IMR-90 (cell line): ENCODE measurements around the gene S1PR5. TPM values are rescaled to one million over a fixed set of nuclear protein-coding genes. Genes with fewer than 3 reads are reported as not detected.

Experiments
- ATAC-seq: fragments of 200-7000 bp; cut with Tn5 transposase; 2 replicates; pipeline ENCODE4 v1.9.1; 2020; ENCODE audit warnings: low read depth, mild to moderate bottlenecking, moderate library complexity
- BruUV-seq: library from RNA; stranded (reverse); fragments of 400-500 nt; replicated peaks from 2 replicates; lab custom pipeline; 2021; lab: Mats Ljungman, UMichigan
- CTCF ChIA-PET: fragments of 300-600 bp; formaldehyde crosslinking; extraction: SDS; loops from one replicate; lab custom pipeline; 2021; ENCODE audit warnings: antibody characterized with exemption; lab: Yijun Ruan, JAX
- POLR2A ChIA-PET: fragments of 300-600 bp; sonication (Branson Sonifier 250); formaldehyde crosslinking; loops from one replicate; lab custom pipeline; 2022; ENCODE audit warnings: antibody characterized with exemption; ENCODE audit not compliant: unreplicated experiment; lab: Charles Lee
- DNase-seq: peaks from one replicate; pipeline ENCODE4 v3.0.0; 2013
- H2AFZ ChIP-seq: replicated peaks from 2 replicates; pipeline ENCODE3; 2013; ENCODE audit warnings: low read length, mild to moderate bottlenecking; ENCODE audit not compliant: poor library complexity
- H2AK5ac ChIP-seq: 2 replicates; pipeline ENCODE4 v1.6.1; 2013; ENCODE audit warnings: low read depth, low read length, inconsistent platforms
- H2AK9ac ChIP-seq: replicated peaks from 2 replicates; pipeline ENCODE3; 2013; ENCODE audit warnings: mild to moderate bottlenecking, low read depth, low read length, moderate library complexity; ENCODE audit not compliant: poor library complexity
- H2BK120ac ChIP-seq: 2 replicates; pipeline ENCODE4 v1.6.1; 2013; ENCODE audit warnings: low read depth, low read length, inconsistent platforms
- H2BK15ac ChIP-seq: 3 replicates; pipeline ENCODE4 v1.6.1; 2013; ENCODE audit warnings: low read depth, low read length, inconsistent platforms
- H2BK20ac ChIP-seq: 2 replicates; pipeline ENCODE4 v1.6.1; 2013; ENCODE audit warnings: low read depth, mild to moderate bottlenecking, inconsistent platforms, low read length, moderate library complexity
- H2BK5ac ChIP-seq: 2 replicates; pipeline ENCODE4 v1.6.1; 2013; ENCODE audit warnings: mild to moderate bottlenecking, low read depth, low read length, inconsistent platforms; ENCODE audit not compliant: poor library complexity, severe bottlenecking
- H3K14ac ChIP-seq: replicated peaks from 2 replicates; pipeline ENCODE4 v1.6.1; 2013; ENCODE audit warnings: low read depth, low read length, inconsistent platforms
- H3K18ac ChIP-seq: 2 replicates; pipeline ENCODE4 v1.6.1; 2013; ENCODE audit warnings: low read depth, low read length, control low read depth
- H3K23ac ChIP-seq: 2 replicates; pipeline ENCODE4 v1.6.1; 2013; ENCODE audit warnings: low read depth, low read length, inconsistent platforms
- H3K27ac ChIP-seq: 2 replicates; pipeline ENCODE4 v1.5.1; 2013; ENCODE audit warnings: mild to moderate bottlenecking, control low read depth, low read length; ENCODE audit not compliant: insufficient read depth
- H3K27me3 ChIP-seq: 2 replicates; pipeline ENCODE4 v1.6.1; 2013; ENCODE audit warnings: low read length; ENCODE audit not compliant: control insufficient read depth, insufficient read depth
- H3K36me3 ChIP-seq: 2 replicates; pipeline ENCODE4 v1.6.1; 2013; ENCODE audit warnings: low read length, mixed read lengths; ENCODE audit not compliant: control insufficient read depth, insufficient read depth
- H3K4ac ChIP-seq: 2 replicates; pipeline ENCODE4 v1.6.1; 2013; ENCODE audit warnings: low read depth, low read length, inconsistent platforms
- H3K4me1 ChIP-seq: 2 replicates; pipeline ENCODE4 v1.6.1; 2013; ENCODE audit warnings: low read length, mixed read lengths; ENCODE audit not compliant: control insufficient read depth, insufficient read depth
- H3K4me2 ChIP-seq: 2 replicates; pipeline ENCODE4 v1.6.1; 2013; ENCODE audit warnings: low read depth, mild to moderate bottlenecking, control low read depth, low read length, moderate library complexity
- H3K4me3 ChIP-seq: 2 replicates; pipeline ENCODE4 v1.5.1; 2013; ENCODE audit warnings: low read depth, mild to moderate bottlenecking, control low read depth, low read length, moderate library complexity; ENCODE audit not compliant: insufficient read depth
- H3K56ac ChIP-seq: 2 replicates; pipeline ENCODE4 v1.6.1; 2013; ENCODE audit warnings: low read length, inconsistent platforms; ENCODE audit not compliant: insufficient read depth; ENCODE audit errors: extremely low read depth
- H3K79me1 ChIP-seq, 2 experiments: 2 replicates each; pipeline ENCODE4 v1.6.1; 2013; ENCODE audit warnings: low read length in 2 of 2, inconsistent platforms in 1 of 2, low read depth in 1 of 2
- H3K9ac ChIP-seq: 2 replicates; pipeline ENCODE4 v1.6.1; 2013; ENCODE audit warnings: low read depth, low read length, control low read depth
- H3K9me1 ChIP-seq: 2 replicates; pipeline ENCODE4 v1.6.1; 2013; ENCODE audit warnings: low read length, inconsistent platforms; ENCODE audit not compliant: insufficient read depth
- H3K9me3 ChIP-seq: 2 replicates; pipeline ENCODE4 v1.6.1; 2013; ENCODE audit warnings: low read length; ENCODE audit not compliant: control insufficient read depth, insufficient read depth
- H4K20me1 ChIP-seq: 2 replicates; pipeline ENCODE4 v1.6.1; 2013; ENCODE audit warnings: low read length, inconsistent platforms; ENCODE audit not compliant: insufficient read depth
- H4K5ac ChIP-seq: 2 replicates; pipeline ENCODE4 v1.6.1; 2013; ENCODE audit warnings: mild to moderate bottlenecking, low read depth, low read length, control low read depth
- H4K8ac ChIP-seq, 2 experiments: 2 replicates each; pipeline ENCODE4 v1.6.1; 2013; ENCODE audit warnings: low read depth in 2 of 2, low read length in 2 of 2, control low read depth in 1 of 2, inconsistent platforms in 1 of 2
- H4K91ac ChIP-seq: 2 replicates; pipeline ENCODE4 v1.6.1; 2013; ENCODE audit warnings: low read depth, low read length, inconsistent platforms; ENCODE audit not compliant: insufficient read depth
- BHLHE40 ChIP-seq: fragments of 150-350 bp; IDR thresholded peaks from 2 replicates; pipeline ENCODE4 v1.6.1; 2016; ENCODE audit warnings: mild to moderate bottlenecking, low read depth, low read length
- CEBPB ChIP-seq: IDR thresholded peaks from 2 replicates; pipeline ENCODE4 v1.6.1; 2012; ENCODE audit warnings: low read depth, low read length, improper control_type of control experiment
- CHD1 ChIP-seq: IDR thresholded peaks from 2 replicates; pipeline ENCODE4 v1.6.1; 2012; ENCODE audit warnings: low read depth, low read length, improper control_type of control experiment
- CTCF ChIP-seq: conservative IDR thresholded peaks from 2 replicates; pipeline ENCODE4 v1.5.1; 2012; ENCODE audit warnings: mild to moderate bottlenecking, low read depth, low read length, improper control_type of control experiment
- FOS ChIP-seq: fragments of 150-350 bp; IDR thresholded peaks from 2 replicates; pipeline ENCODE4 v1.6.1; 2016; ENCODE audit warnings: low read depth, low read length
- MAFK ChIP-seq: IDR thresholded peaks from 2 replicates; pipeline ENCODE4 v1.6.1; 2012; ENCODE audit warnings: low read depth, low read length, improper control_type of control experiment
- MAZ ChIP-seq: IDR thresholded peaks from 2 replicates; pipeline ENCODE4 v1.6.1; 2012; ENCODE audit warnings: low read depth, mild to moderate bottlenecking, low read length, improper control_type of control experiment, moderate library complexity, borderline replicate concordance
- MXI1 ChIP-seq: IDR thresholded peaks from 2 replicates; pipeline ENCODE4 v1.6.1; 2012; ENCODE audit warnings: low read depth, mild to moderate bottlenecking, low read length, moderate library complexity, borderline replicate concordance
- NFE2L2 ChIP-seq: fragments of 150-350 bp; IDR thresholded peaks from 2 replicates; pipeline ENCODE4 v1.6.1; 2016; ENCODE audit warnings: low read depth, mild to moderate bottlenecking, low read length
- POLR2A ChIP-seq: IDR thresholded peaks from 2 replicates; pipeline ENCODE4 v1.6.1; 2012; ENCODE audit warnings: mild to moderate bottlenecking, low read depth, low read length
- RAD21 ChIP-seq: IDR thresholded peaks from 2 replicates; pipeline ENCODE4 v1.6.1; 2012; ENCODE audit warnings: low read length, improper control_type of control experiment
- RFX5 ChIP-seq: IDR thresholded peaks from 2 replicates; pipeline ENCODE4 v1.8.0; 2012; ENCODE audit warnings: low read depth, mild to moderate bottlenecking, low read length, moderate library complexity
- SMC3 ChIP-seq: fragments of 150-350 bp; IDR thresholded peaks from 2 replicates; pipeline ENCODE4 v1.6.1; 2016; ENCODE audit warnings: low read depth, mild to moderate bottlenecking, antibody characterized with exemption, low read length, moderate library complexity
- WGBS, 2 experiments: methylation state at CpG; one replicate each; pipeline versions ENCODE4 v1.1.5 to v1.1.7; 2013; ENCODE audit warnings: missing lambda C conversion rate in 2 of 2; ENCODE audit not compliant: insufficient read length in 1 of 2; ENCODE audit errors: extremely low coverage in 2 of 2; 5-methylcytosine and 5-hydroxymethylcytosine counted together
- dilution Hi-C: fragments of 300-500 bp; cut with HindIII; formaldehyde crosslinking; loops from one replicate; pipeline ENCODE4 v1.14.3; 2018; ENCODE audit warnings: low sequenced_read_pairs; ENCODE audit not compliant: unreplicated experiment
- in situ Hi-C: fragments of 300-500 bp; cut with MboI; formaldehyde crosslinking; loops from 3 replicates; pipeline ENCODE4 v1.14.3; 2019; ENCODE audit warnings: low sequenced_read_pairs, inconsistent platforms, mixed read lengths
- intact Hi-C: fragments of 100-400 bp; cut with micrococcal nuclease; formaldehyde crosslinking; loops from 2 replicates; pipeline ENCODE4 v1.10.0; 2022
- polyA plus RNA-seq, 3 experiments: library from polyadenylated mRNA; depleted of rRNA; stranded (reverse); fragments of >200 nt; gene quantifications; 2 replicates each; pipeline ENCODE4 v1.2.3, GENCODE V29; 2012; ENCODE audit warnings: low replicate concordance in 1 of 3
- total RNA-seq: library from RNA; depleted of rRNA; stranded (reverse); fragments of >200 nt; gene quantifications from 2 replicates; pipeline ENCODE4 v1.2.3, GENCODE V29; 2012
- TF ChIP-seq, protein P1 (sequence below): fragments of 150-350 bp; IDR thresholded peaks from 2 replicates; pipeline ENCODE4 v1.6.1; 2016; ENCODE audit warnings: low read depth, mild to moderate bottlenecking, low read length, moderate library complexity, borderline replicate concordance

S1PR5 gene
- total and polyA plus RNA-seq, 2 of the 4 experiments (the other 2 are of a cell fraction) = 0.36 to 0.55 TPM

GRCh38 chr19:10566658-10567410 lies 49.6 kb upstream of the S1PR5 start:
- DNase-seq (no peak), ATAC-seq (no peak)
- peak overlapping the region; percentile 33 for H3K4me2 ChIP-seq
- H4K20me1 ChIP-seq = no peaks in the 10 kb centered on the region
- H4K5ac ChIP-seq = peak overlapping the region; percentile 28; the same call in 1 of the 2 replicates
- dilution Hi-C loops = no loop called here
- no peak overlapping the region for H2BK15ac ChIP-seq
- H3K56ac ChIP-seq = no peak overlapping the region
- peak overlapping the region; percentile 60 for H3K9ac ChIP-seq
- peak overlapping the region; percentile 86 for H2AK9ac ChIP-seq
- H2AK5ac ChIP-seq = peak overlapping the region; percentile 72
- BruUV-seq = no TSS peak
- no peak overlapping the region; the same call in 1 of the 2 replicates for H3K23ac ChIP-seq
- peaks cover 2% of the 10 kb centered on the region for H3K4me1 ChIP-seq
- POLR2A ChIA-PET = interaction anchor here (0.5 to 0.7 kb wide), 3 partner anchors 233 to 609 kb away, joined by 3 to 5 read pairs (median 3); no protein-coding TSS in a partner anchor
- 91% methylated on average over 10 of the region's 19 CpGs; no CpG with 5 or more reads in 1 of the 2 experiments for whole genome bisulfite sequencing, 2 experiments
- H2BK20ac ChIP-seq = no peak overlapping the region
- no peak overlapping the region for H3K4me3 ChIP-seq
- no peak overlapping the region for H3K18ac ChIP-seq
- H4K8ac ChIP-seq = peak overlapping the region in 1 of 2 experiments; percentile 81; a peak in 2 of 4 replicates
- peak overlapping the region; percentile 65 for H2AFZ ChIP-seq
- H3K36me3 ChIP-seq = peaks cover 2% of the 10 kb centered on the region; the same call in 1 of the 2 replicates
- H3K9me1 ChIP-seq = 0 out of 2 replicates have a peak, but pooled peaks cover 4% of the 10 kb centered on the region
- in situ Hi-C loops = no loop called here
- peak overlapping the region; percentile 59 for H2BK5ac ChIP-seq
- H3K4ac ChIP-seq = peak overlapping the region; percentile 63
- H3K27ac ChIP-seq = 0 out of 2 replicates have a peak overlapping the region, but pooled peaks have one; percentile 45
- H3K9me3 ChIP-seq = no peaks in the 10 kb centered on the region
- H2BK120ac ChIP-seq = no peak overlapping the region
- peak overlapping the region; percentile 53; the same call in 1 of the 2 replicates for H4K91ac ChIP-seq
- CTCF ChIA-PET = no interaction called here
- H3K79me1 ChIP-seq = peaks cover 26 to 48% of the 10 kb centered on the region in 2 experiments
- no peak for TF ChIP-seq RAD21
- TF ChIP-seq SMC3 = no peak
- TF ChIP-seq, protein P1, sequence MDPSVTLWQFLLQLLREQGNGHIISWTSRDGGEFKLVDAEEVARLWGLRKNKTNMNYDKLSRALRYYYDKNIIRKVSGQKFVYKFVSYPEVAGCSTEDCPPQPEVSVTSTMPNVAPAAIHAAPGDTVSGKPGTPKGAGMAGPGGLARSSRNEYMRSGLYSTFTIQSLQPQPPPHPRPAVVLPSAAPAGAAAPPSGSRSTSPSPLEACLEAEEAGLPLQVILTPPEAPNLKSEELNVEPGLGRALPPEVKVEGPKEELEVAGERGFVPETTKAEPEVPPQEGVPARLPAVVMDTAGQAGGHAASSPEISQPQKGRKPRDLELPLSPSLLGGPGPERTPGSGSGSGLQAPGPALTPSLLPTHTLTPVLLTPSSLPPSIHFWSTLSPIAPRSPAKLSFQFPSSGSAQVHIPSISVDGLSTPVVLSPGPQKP = no peak
- TF ChIP-seq CEBPB = no peak
- TF ChIP-seq CTCF = no peak
- no peak for TF ChIP-seq BHLHE40
- TF ChIP-seq MXI1 = no peak
- TF ChIP-seq CHD1 = no peak
- TF ChIP-seq MAZ = no peak
- TF ChIP-seq POLR2A = no peak
- TF ChIP-seq RFX5 = no peak
- no peak for TF ChIP-seq MAFK
- TF ChIP-seq FOS = no peak
- no peak for TF ChIP-seq NFE2L2
- H3K14ac ChIP-seq = no peak overlapping the region; the same call in 1 of the 2 replicates
- no peaks in the 10 kb centered on the region for H3K27me3 ChIP-seq
- intact Hi-C loops = loop anchor here (2.0 kb wide), 1 partner anchor 64 kb away; the partner anchor contains the start of gene KEAP1
